ENCODE results near the gene TRIM67.

TRIM67 gene

GRCh38 chr1:231194476-231194842 is 32.6 kb downstream of the TRIM67 start:
- no peak for TF ChIP-seq CTCF (IDR thresholded peaks at IDR 0.05; ENCODE audit: low read depth, low read length, missing control alignments)
- H3K4me3 ChIP-seq (ENCODE audit: low read depth, low read length), result no peak overlapping the region
- no peak for DNase-seq (ENCODE audit: low read depth)

GRCh38 chr1:231194843-231195516 is 33.1 kb downstream of the TRIM67 start:
- DNase-seq (ENCODE audit: low read depth), result no peak
- H3K4me3 ChIP-seq (ENCODE audit: low read depth, low read length), result no peak overlapping the region
- no peak for TF ChIP-seq CTCF (IDR thresholded peaks at IDR 0.05; ENCODE audit: low read depth, low read length, missing control alignments)

GRCh38 chr1:231196307-231196706 is 34.4 kb downstream of the TRIM67 start:
- DNase-seq (ENCODE audit: low read depth), result no peak
- TF ChIP-seq CTCF (IDR thresholded peaks at IDR 0.05; ENCODE audit: low read depth, low read length, missing control alignments), result no peak
- H3K4me3 ChIP-seq (ENCODE audit: low read depth, low read length), result no peak overlapping the region

GRCh38 chr1:231196728-231197127 is 34.9 kb downstream of the TRIM67 start:
- no peak overlapping the region for H3K4me3 ChIP-seq (ENCODE audit: low read depth, low read length)
- TF ChIP-seq CTCF (IDR thresholded peaks at IDR 0.05; ENCODE audit: low read depth, low read length, missing control alignments), result no peak
- DNase-seq (ENCODE audit: low read depth), result no peak

GRCh38 chr1:231199868-231200267 is 38.0 kb downstream of the TRIM67 start:
- H3K4me3 ChIP-seq (ENCODE audit: low read depth, low read length), result no peak overlapping the region
- no peak for TF ChIP-seq CTCF (IDR thresholded peaks at IDR 0.05; ENCODE audit: low read depth, low read length, missing control alignments)
- DNase-seq (ENCODE audit: low read depth), result no peak

GRCh38 chr1:231200388-231201031 is 38.7 kb downstream of the TRIM67 start:
- no peak for DNase-seq (ENCODE audit: low read depth)
- H3K4me3 ChIP-seq (ENCODE audit: low read depth, low read length), result no peak overlapping the region
- TF ChIP-seq CTCF (IDR thresholded peaks at IDR 0.05; ENCODE audit: low read depth, low read length, missing control alignments), result no peak
